ENCODE measurements around the gene EXOSC5.
"Not testable (repeated sequence)": the region's sequence is repeated elsewhere in the genome, so short reads cannot be mapped to it uniquely, and the experiment has no call there.

The EXOSC5 gene

GRCh38 chr19:41426116-41426841 lies 29.1 kb upstream of the EXOSC5 start:
- no peak for DNase-seq (ENCODE audit: low spot score)

- no peak for DNase-seq (ENCODE audit: low spot score)
Measured at GRCh38 chr19:41425174-41426115, 28.3 kb upstream of the EXOSC5 start.

GRCh38 chr19:41424335-41425173 lies 27.4 kb upstream of the EXOSC5 start:
- DNase-seq (ENCODE audit: low spot score): no peak

GRCh38 chr19:41422955-41423354 lies 25.8 kb upstream of the EXOSC5 start:
- no peak for DNase-seq (ENCODE audit: low spot score)

- no peak for DNase-seq (ENCODE audit: low spot score)
Measured at GRCh38 chr19:41422456-41422855, 25.3 kb upstream of the EXOSC5 start.

- no peak for DNase-seq (ENCODE audit: low spot score)
Measured at GRCh38 chr19:41421973-41422372, 24.8 kb upstream of the EXOSC5 start.

- no peak for DNase-seq (ENCODE audit: low spot score)
Measured at GRCh38 chr19:41421314-41421713, 24.2 kb upstream of the EXOSC5 start.

GRCh38 chr19:41420101-41420880 lies 23.1 kb upstream of the EXOSC5 start:
- DNase-seq (ENCODE audit: low spot score): no peak

- DNase-seq (ENCODE audit: low spot score): no peak
Measured at GRCh38 chr19:41416194-41416674, 19.1 kb upstream of the EXOSC5 start.

GRCh38 chr19:41415154-41415571 lies 18.0 kb upstream of the EXOSC5 start:
- no peak for DNase-seq (ENCODE audit: low spot score)

GRCh38 chr19:41414461-41414860 lies 17.3 kb upstream of the EXOSC5 start:
- DNase-seq (ENCODE audit: low spot score): no peak

- no peak for DNase-seq (ENCODE audit: low spot score)
Measured at GRCh38 chr19:41413947-41414346, 16.8 kb upstream of the EXOSC5 start.

GRCh38 chr19:41412953-41413352 lies 15.8 kb upstream of the EXOSC5 start:
- DNase-seq (ENCODE audit: low spot score): no peak

- no peak for DNase-seq (ENCODE audit: low spot score)
Measured at GRCh38 chr19:41411968-41412265, 14.8 kb upstream of the EXOSC5 start.

GRCh38 chr19:41411100-41411967 lies 14.2 kb upstream of the EXOSC5 start:
- no peak for DNase-seq (ENCODE audit: low spot score)

- no peak for DNase-seq (ENCODE audit: low spot score)
Measured at GRCh38 chr19:41410336-41411054, 13.3 kb upstream of the EXOSC5 start.

GRCh38 chr19:41409288-41409687 lies 12.1 kb upstream of the EXOSC5 start:
- DNase-seq (ENCODE audit: low spot score): no peak

- not testable (repeated sequence) for DNase-seq (ENCODE audit: low spot score)
Measured at GRCh38 chr19:41408846-41409245, 11.7 kb upstream of the EXOSC5 start.

GRCh38 chr19:41408256-41408655 lies 11.1 kb upstream of the EXOSC5 start:
- no peak for DNase-seq (ENCODE audit: low spot score)

- DNase-seq (ENCODE audit: low spot score): no peak
Measured at GRCh38 chr19:41407271-41407670, 10.1 kb upstream of the EXOSC5 start.

All from AG20443 (cell line).